Measurements from ENCODE around the gene FGD6. TPM values are rescaled to one million over a fixed set of nuclear protein-coding genes. Genes with fewer than 3 reads are reported as not detected.

The FGD6 gene
- total RNA-seq, 4 donors from 2014 or later: 25.8 to 46.5 (median 36.3) TPM

DNA sequence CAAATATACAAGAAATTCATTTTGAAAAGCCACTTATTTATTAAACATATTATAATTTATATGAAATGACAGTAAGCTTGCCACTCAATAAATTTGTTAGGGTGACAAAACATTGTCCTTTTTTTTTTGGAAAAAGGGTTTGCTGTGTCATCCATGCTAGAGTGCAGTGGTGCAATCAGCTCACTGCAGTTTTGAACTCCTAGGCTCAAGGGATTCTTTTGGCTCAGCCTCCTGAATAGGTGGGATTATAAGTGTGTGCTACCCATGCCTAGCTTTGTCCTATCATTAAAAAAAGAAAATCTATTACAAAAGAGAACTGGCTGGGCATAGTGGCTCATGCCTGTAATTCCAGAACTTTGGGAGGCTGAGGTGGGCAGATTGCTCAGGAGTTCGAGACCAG, 66.8 kb downstream of the FGD6 start:
- Histone ChIP-seq H3K27ac (no peak overlapping the region), H3K9me3 (no peaks in the 10 kb centered on the region), H3K4me3 (no peak overlapping the region), H3K4me1 (no peaks in the 10 kb centered on the region), H3K36me3 (peaks cover 0 to 30% of the 10 kb centered on the region in 2 donors), H3K27me3 (no peaks in the 10 kb centered on the region)
- ATAC-seq: no peak
- TF ChIP-seq POLR2AphosphoS5 (IDR thresholded peaks at IDR 0.05) (no peak), EP300 (IDR thresholded peaks at IDR 0.05) (no peak), POLR2A (IDR thresholded peaks at IDR 0.05) (no peak)
- TF ChIP-seq, protein P1, sequence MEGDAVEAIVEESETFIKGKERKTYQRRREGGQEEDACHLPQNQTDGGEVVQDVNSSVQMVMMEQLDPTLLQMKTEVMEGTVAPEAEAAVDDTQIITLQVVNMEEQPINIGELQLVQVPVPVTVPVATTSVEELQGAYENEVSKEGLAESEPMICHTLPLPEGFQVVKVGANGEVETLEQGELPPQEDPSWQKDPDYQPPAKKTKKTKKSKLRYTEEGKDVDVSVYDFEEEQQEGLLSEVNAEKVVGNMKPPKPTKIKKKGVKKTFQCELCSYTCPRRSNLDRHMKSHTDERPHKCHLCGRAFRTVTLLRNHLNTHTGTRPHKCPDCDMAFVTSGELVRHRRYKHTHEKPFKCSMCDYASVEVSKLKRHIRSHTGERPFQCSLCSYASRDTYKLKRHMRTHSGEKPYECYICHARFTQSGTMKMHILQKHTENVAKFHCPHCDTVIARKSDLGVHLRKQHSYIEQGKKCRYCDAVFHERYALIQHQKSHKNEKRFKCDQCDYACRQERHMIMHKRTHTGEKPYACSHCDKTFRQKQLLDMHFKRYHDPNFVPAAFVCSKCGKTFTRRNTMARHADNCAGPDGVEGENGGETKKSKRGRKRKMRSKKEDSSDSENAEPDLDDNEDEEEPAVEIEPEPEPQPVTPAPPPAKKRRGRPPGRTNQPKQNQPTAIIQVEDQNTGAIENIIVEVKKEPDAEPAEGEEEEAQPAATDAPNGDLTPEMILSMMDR (IDR thresholded peaks at IDR 0.05): no peak
- WGBS, 2 donors (ENCODE audit: low coverage in 1 of 2): 100% methylated on average over 1 of the region's 1 CpG

DNA sequence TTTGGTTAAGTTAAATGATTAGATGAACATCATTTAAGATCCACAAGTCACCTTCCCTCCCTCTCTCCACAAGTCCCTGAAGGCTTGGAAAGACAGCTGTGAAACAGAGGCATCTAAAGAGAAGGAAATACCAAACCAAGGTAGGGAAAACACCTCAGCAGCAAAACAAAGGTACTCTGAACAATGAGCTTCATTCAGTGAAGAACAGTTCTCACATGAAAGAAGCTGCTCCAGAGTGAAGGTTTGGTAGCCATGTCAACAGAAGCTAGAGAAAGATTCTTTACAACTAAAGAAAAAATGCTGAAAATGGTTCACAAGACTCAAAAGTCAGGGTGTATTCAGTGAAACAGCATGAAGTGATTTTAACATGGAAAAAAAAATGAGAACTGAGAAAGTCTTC, 69.4 kb downstream of the FGD6 start:
- ATAC-seq: no peak
- Histone ChIP-seq H3K4me3 (no peak overlapping the region), H3K36me3 (peaks cover 0 to 23% of the 10 kb centered on the region in 2 donors), H3K4me1 (peaks cover 6 to 15% (median 9%) of the 10 kb centered on the region in 3 donors), H3K27me3 (no peaks in the 10 kb centered on the region), H3K27ac (no peak overlapping the region), H3K9me3 (no peaks in the 10 kb centered on the region)
- TF ChIP-seq, protein P1 (IDR thresholded peaks at IDR 0.05): no peak
- TF ChIP-seq EP300 (IDR thresholded peaks at IDR 0.05): no peak
- no peak for TF ChIP-seq POLR2A (IDR thresholded peaks at IDR 0.05)
- no peak for TF ChIP-seq POLR2AphosphoS5 (IDR thresholded peaks at IDR 0.05)

DNA sequence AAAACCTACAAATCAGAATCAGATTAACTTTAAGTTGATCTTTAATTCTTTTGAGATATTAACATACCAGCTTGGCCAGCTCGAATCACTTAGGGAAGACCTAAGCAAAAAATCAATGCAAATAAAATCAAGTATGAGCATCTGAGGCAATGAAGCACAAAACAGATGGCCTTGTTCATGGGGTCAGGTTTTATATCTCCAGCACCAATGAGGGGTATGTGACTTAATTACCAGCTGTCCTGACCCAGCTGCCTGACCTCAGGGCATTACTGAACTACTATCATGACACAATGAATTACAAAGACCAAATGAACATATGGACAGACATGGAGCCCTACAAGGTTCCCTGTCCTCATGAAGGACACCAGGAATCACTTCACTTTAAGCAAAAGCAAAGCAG, 70.5 kb downstream of the FGD6 start:
- H3K27ac ChIP-seq: no peak overlapping the region
- H3K4me3 ChIP-seq: no peak overlapping the region
- H3K4me1 ChIP-seq: peaks cover 6 to 18% (median 9%) of the 10 kb centered on the region in 3 donors
- no peaks in the 10 kb centered on the region for H3K27me3 ChIP-seq
- H3K36me3 ChIP-seq: peaks cover 0 to 14% of the 10 kb centered on the region in 2 donors
- TF ChIP-seq, protein P1 (IDR thresholded peaks at IDR 0.05): no peak
- no peak for TF ChIP-seq EP300 (IDR thresholded peaks at IDR 0.05)
- no peak for TF ChIP-seq POLR2AphosphoS5 (IDR thresholded peaks at IDR 0.05)
- no peak for TF ChIP-seq POLR2A (IDR thresholded peaks at IDR 0.05)
- WGBS, 2 donors (ENCODE audit: low coverage in 1 of 2): 73 to 91% methylated on average over 1 of the region's 1 CpG
- ATAC-seq: no peak
- no peaks in the 10 kb centered on the region for H3K9me3 ChIP-seq

DNA sequence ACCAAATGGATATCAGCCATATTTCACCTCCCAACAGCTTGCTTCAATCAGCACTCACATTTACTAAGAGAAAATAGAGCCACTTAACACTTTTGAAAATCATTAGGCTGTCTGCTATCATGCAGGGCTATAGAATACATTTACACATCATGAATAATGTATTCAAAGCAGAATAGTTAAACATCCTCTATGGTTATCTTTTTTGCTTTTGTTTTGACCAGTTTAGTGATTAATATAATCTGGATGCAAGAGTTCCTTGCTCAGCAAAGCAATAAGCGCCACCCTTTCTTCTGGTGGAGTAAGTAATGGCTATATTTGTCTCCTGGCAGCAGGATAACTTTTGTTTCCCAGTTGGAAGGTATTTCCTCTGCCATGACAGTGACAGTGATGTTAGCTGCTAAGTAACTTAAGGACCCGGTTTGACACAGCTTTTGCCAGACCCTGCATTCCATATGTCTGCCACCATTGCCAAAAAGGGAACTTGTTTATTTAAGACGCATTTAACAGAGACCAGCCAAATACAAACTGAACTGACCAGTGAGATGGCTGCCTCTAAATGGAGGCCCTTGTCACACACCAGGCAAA, 73.6 kb downstream of the FGD6 start:
- Histone ChIP-seq H3K4me1 (peaks cover 6 to 18% (median 9%) of the 10 kb centered on the region in 3 donors), H3K9me3 (no peaks in the 10 kb centered on the region), H3K27me3 (no peaks in the 10 kb centered on the region), H3K4me3 (no peak overlapping the region), H3K36me3 (no peaks in the 10 kb centered on the region), H3K27ac (peak overlapping the region; percentile 35 to 70 (median 62))
- 5 to 14% methylated on average over 3 of the region's 3 CpGs for WGBS, 2 donors (ENCODE audit: low coverage in 1 of 2)
- no peak for TF ChIP-seq EP300 (IDR thresholded peaks at IDR 0.05)
- TF ChIP-seq, protein P1 (IDR thresholded peaks at IDR 0.05): peak; percentile 2 to 29 (median 19)
- no peak for TF ChIP-seq POLR2A (IDR thresholded peaks at IDR 0.05)
- peak; percentile 7 for TF ChIP-seq POLR2AphosphoS5 (IDR thresholded peaks at IDR 0.05)
- no peak for ATAC-seq

DNA sequence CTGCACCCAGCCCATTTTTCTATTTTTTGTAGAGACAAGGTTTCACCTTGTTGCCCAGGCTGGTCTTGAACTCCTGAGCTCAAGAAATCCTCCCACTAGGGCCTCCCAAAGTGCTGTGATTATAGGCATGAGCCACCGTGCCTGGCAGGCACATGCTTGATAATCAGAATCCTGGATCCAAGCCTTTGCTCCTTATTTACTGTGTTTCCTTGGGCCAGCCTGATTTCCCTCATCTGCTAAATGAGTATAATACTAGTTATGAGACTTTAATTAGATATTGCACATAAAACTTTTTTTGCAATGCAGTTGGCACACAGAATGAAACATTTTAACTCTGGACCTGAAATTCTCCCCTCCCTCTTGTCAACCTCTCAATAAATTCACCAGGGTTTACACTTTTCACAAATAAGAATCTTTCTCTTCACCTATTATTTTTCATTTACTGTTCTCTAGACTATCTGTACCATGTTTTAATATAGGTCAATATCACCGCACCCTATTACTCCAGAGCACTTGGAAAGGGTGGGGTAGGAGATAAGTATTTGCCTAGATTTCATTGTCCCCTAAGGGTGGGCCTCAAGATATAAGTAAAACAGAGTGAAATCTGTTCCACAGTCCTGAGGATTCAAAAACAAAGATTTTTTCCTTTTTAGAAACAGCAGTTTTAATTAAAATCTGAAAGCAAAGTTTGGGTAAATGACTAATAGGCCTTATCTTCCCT, 74.7 kb downstream of the FGD6 start:
- Histone ChIP-seq H3K4me3 (no peak overlapping the region), H3K27me3 (no peaks in the 10 kb centered on the region), H3K4me1 (peaks cover 6 to 18% (median 9%) of the 10 kb centered on the region in 3 donors), H3K9me3 (no peaks in the 10 kb centered on the region), H3K36me3 (no peaks in the 10 kb centered on the region), H3K27ac (peak overlapping the region in 2 of 4 donors; percentile 69 to 70)
- WGBS, 2 donors (ENCODE audit: low coverage in 1 of 2): 73 to 94% methylated on average over 2 of the region's 2 CpGs
- TF ChIP-seq POLR2AphosphoS5 (IDR thresholded peaks at IDR 0.05) (no peak), EP300 (IDR thresholded peaks at IDR 0.05) (no peak), POLR2A (IDR thresholded peaks at IDR 0.05) (no peak)
- TF ChIP-seq, protein P1 (IDR thresholded peaks at IDR 0.05): no peak
- no peak for ATAC-seq

Data from gastroesophageal sphincter (tissue), 4 donors.